HCT116 (cell line): ENCODE measurements around the gene METTL18. TPM values are rescaled to one million over a fixed set of nuclear protein-coding genes. Genes with fewer than 3 reads are reported as not detected.

Experiments used
- ATAC-seq: fragments of 200-7000 bp; cut with Tn5 transposase; 2 replicates; pipeline ENCODE4 v1.9.1; 2020; ENCODE audit warnings: mild to moderate bottlenecking, moderate library complexity
- BruUV-seq: library from RNA; stranded (reverse); fragments of 400-500 nt; replicated peaks from 2 replicates; lab custom pipeline; 2021; lab: Mats Ljungman, UMichigan
- CTCF ChIA-PET: fragments of 300-600 bp; sonication (Branson Sonifier 250); formaldehyde crosslinking; loops from one replicate; lab custom pipeline; 2021; ENCODE audit warnings: antibody characterized with exemption; lab: Charles Lee
- POLR2A ChIA-PET: fragments of 300-600, 350-600 bp; sonication (Branson Sonifier 250); formaldehyde crosslinking; loops from one replicate; lab custom pipeline; 2021; ENCODE audit warnings: antibody characterized with exemption; lab: Charles Lee
- RAD21 ChIA-PET, 2 experiments: fragments of 300-600 bp; sonication (Branson Sonifier 250); formaldehyde crosslinking; loops; one replicate each; lab custom pipeline; 2023; ENCODE audit warnings: low total read pairs in 2 of 2; ENCODE audit not compliant: uncharacterized antibody in 2 of 2, unreplicated experiment in 2 of 2, low non-redundant PET in 1 of 2; lab: Charles Lee
- DNase-seq: peaks from one replicate; pipeline ENCODE4 v3.0.0-alpha.2; 2010; ENCODE audit warnings: low read depth, low spot score
- H2AFZ ChIP-seq: fragments of 200-600 bp; shearing (Covaris generic), sonication (generic); 2 replicates; pipeline ENCODE4 v1.6.1; 2017; ENCODE audit warnings: low read depth, mixed run types, mixed read lengths, antibody characterized with exemption, low read length; ENCODE audit not compliant: poor library complexity, severe bottlenecking
- H3K27ac ChIP-seq: 2 replicates; pipeline ENCODE4 v1.5.1; 2012; ENCODE audit warnings: low read depth, low read length
- H3K27me3 ChIP-seq: fragments of 200-600 bp; sonication (generic); 2 replicates; pipeline ENCODE4 v1.6.1; 2016; ENCODE audit warnings: mixed run types, low read length, mixed read lengths; ENCODE audit not compliant: insufficient read depth
- H3K36me3 ChIP-seq, 2 experiments: fragments of 200-500 bp in 1 of 2; fragments of 200-600 bp in 1 of 2; sonication (Bioruptor generic) in 1 of 2; sonication (generic) in 1 of 2; 2 replicates each; pipeline versions ENCODE4 v1.5.1 to v1.6.1; 2014 to 2016; ENCODE audit warnings: low read length in 2 of 2, inconsistent platforms in 1 of 2, mixed read lengths in 1 of 2, mixed run types in 1 of 2; ENCODE audit not compliant: insufficient read depth in 2 of 2, control insufficient read depth in 1 of 2
- H3K4me1 ChIP-seq, 2 experiments: fragments of 200-600 bp in 1 of 2; sonication (generic) in 1 of 2; 2 replicates each; pipeline versions ENCODE4 v1.5.1 to v1.6.1; 2012 to 2017; ENCODE audit warnings: low read length in 2 of 2, inconsistent platforms in 1 of 2, mild to moderate bottlenecking in 1 of 2, mixed read lengths in 1 of 2, mixed run types in 1 of 2, moderate library complexity in 1 of 2; ENCODE audit not compliant: insufficient read depth in 2 of 2, control insufficient read depth in 1 of 2
- H3K4me2 ChIP-seq: fragments of 200-600 bp; sonication (generic); 2 replicates; pipeline ENCODE4 v1.6.1; 2017; ENCODE audit warnings: mixed run types, low read length, mixed read lengths
- H3K4me3 ChIP-seq, 2 experiments: fragments of 200-600 bp in 1 of 2; sonication (generic) in 1 of 2; replicated peaks in 1 of 2; 2 replicates each; pipeline ENCODE4 v1.5.1; 2011 to 2016; ENCODE audit warnings: low read length in 2 of 2, control low read depth in 1 of 2, low read depth in 1 of 2, mild to moderate bottlenecking in 1 of 2, mixed read lengths in 1 of 2, mixed run types in 1 of 2
- H3K79me2 ChIP-seq: fragments of 200-600 bp; sonication (generic); 2 replicates; pipeline ENCODE4 v1.6.1; 2017; ENCODE audit warnings: mild to moderate bottlenecking, mixed run types, low read length, moderate library complexity, mixed read lengths; ENCODE audit not compliant: insufficient read depth
- H3K9ac ChIP-seq: fragments of 200-600 bp; sonication (generic); 2 replicates; pipeline ENCODE4 v1.6.1; 2016; ENCODE audit warnings: low read length, mixed read lengths
- H3K9me2 ChIP-seq: fragments of 200-600 bp; sonication (generic), shearing (Covaris generic); 2 replicates; pipeline ENCODE4 v1.6.1; 2017; ENCODE audit warnings: mixed run types, mild to moderate bottlenecking, moderate library complexity; ENCODE audit not compliant: insufficient read depth
- H3K9me3 ChIP-seq, 2 experiments: fragments of 200-500 bp in 1 of 2; fragments of 200-600 bp in 1 of 2; sonication (Bioruptor generic) in 1 of 2; sonication (generic) in 1 of 2; 2 replicates each; pipeline ENCODE4 v1.6.1; 2014 to 2017; ENCODE audit warnings: low read length in 2 of 2, mixed read lengths in 2 of 2, inconsistent platforms in 1 of 2, low read depth in 1 of 2, mild to moderate bottlenecking in 1 of 2, mixed run types in 1 of 2, moderate library complexity in 1 of 2; ENCODE audit not compliant: control insufficient read depth in 1 of 2, insufficient read depth in 1 of 2
- H4K20me1 ChIP-seq: fragments of 200-600 bp; sonication (generic), shearing (Covaris generic); 2 replicates; pipeline ENCODE4 v1.6.1; 2017; ENCODE audit warnings: mixed run types, mild to moderate bottlenecking, moderate library complexity; ENCODE audit not compliant: insufficient read depth
- CEBPB ChIP-seq: IDR thresholded peaks from 2 replicates; pipeline ENCODE4 v1.6.1; 2012; ENCODE audit warnings: low read depth
- CTCF ChIP-seq, 3 experiments: fragments of 200-600 bp in 1 of 3; sonication (generic) in 1 of 3; IDR thresholded peaks in 2 of 3; conservative IDR thresholded peaks in 1 of 3; 2 replicates each; pipeline ENCODE4 v1.5.1; 2012 to 2017; ENCODE audit warnings: low read depth in 2 of 3, low read length in 2 of 3, antibody characterized with exemption in 1 of 3, borderline replicate concordance in 1 of 3, control low read depth in 1 of 3, mild to moderate bottlenecking in 1 of 3, mixed read lengths in 1 of 3, mixed run types in 1 of 3, moderate library complexity in 1 of 3; ENCODE audit not compliant: insufficient read depth in 1 of 3
- EGR1 ChIP-seq: IDR thresholded peaks from 2 replicates; pipeline ENCODE4 v1.6.1; 2012; ENCODE audit warnings: low read depth
- ELF1 ChIP-seq: IDR thresholded peaks from 2 replicates; pipeline ENCODE4 v1.6.1; 2012; ENCODE audit warnings: low read depth, borderline replicate concordance
- FOSL1 ChIP-seq: IDR thresholded peaks from 2 replicates; pipeline ENCODE4 v1.6.1; 2012; ENCODE audit warnings: low read depth
- JUND ChIP-seq: IDR thresholded peaks from 2 replicates; pipeline ENCODE4 v1.6.1; 2012
- POLR2A ChIP-seq: IDR thresholded peaks from 2 replicates; pipeline ENCODE4 v1.7.0; 2011; ENCODE audit warnings: borderline replicate concordance; ENCODE audit not compliant: insufficient read depth, insufficient read length; ENCODE audit errors: extremely low read depth
- SP1 ChIP-seq: IDR thresholded peaks from 2 replicates; pipeline ENCODE4 v1.6.1; 2012; ENCODE audit warnings: low read depth
- YY1 ChIP-seq: IDR thresholded peaks from 2 replicates; pipeline ENCODE4 v1.6.1; 2011; ENCODE audit warnings: low read length, low read depth, moderate library complexity, mild to moderate bottlenecking; ENCODE audit not compliant: insufficient replicate concordance; ENCODE audit errors: extremely low read depth
- ZFX ChIP-seq: fragments of 450-650 bp; IDR thresholded peaks from 2 replicates; pipeline ENCODE4 v1.6.1; 2017
- ZNF274 ChIP-seq: fragments of 200-500 bp; sonication (Bioruptor generic); IDR thresholded peaks from 2 replicates; pipeline ENCODE4 v1.6.1; 2014; ENCODE audit warnings: mild to moderate bottlenecking, low read depth, low read length, inconsistent platforms
- intact Hi-C: fragments of 100-400 bp; cut with micrococcal nuclease; formaldehyde crosslinking; loops from 2 replicates; pipeline ENCODE4 v1.10.0; 2022
- total RNA-seq: library from RNA; stranded (reverse); gene quantifications from one replicate; pipeline ENCODE4 v1.2.1, GENCODE V29; 2021; ENCODE audit not compliant: unreplicated experiment
- TF ChIP-seq, protein P1 (sequence below): IDR thresholded peaks from 2 replicates; pipeline ENCODE4 v1.6.1; 2012
- TF ChIP-seq, protein P2 (sequence below): IDR thresholded peaks from 2 replicates; pipeline ENCODE4 v1.6.1; 2012

Gene METTL18
- total RNA-seq, 1 experiment from 2014 or later: 7.4 TPM

DNA sequence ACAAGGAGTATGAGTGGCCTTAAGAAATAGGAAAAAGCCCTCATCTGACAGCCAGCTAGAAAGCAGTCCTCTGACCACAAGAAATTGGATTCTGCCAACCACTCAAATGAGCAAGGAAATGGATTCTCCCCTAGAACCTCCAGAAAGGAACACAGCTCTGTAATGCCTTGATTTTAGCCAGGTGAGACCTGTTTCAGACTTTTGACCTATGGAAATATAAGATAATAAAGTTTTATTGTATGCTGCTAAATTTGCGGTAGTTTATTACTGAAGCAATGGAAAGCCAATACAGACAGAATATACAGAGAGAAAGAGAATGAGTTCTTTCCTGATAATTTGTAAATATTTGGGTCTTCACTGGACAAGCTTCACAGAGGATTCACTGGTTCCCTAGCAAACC, 32.0 kb downstream of the METTL18 start:
- Histone ChIP-seq H3K27me3 (no peaks in the 10 kb centered on the region), H3K9ac (no peak overlapping the region), H3K4me1 (no peaks in the 10 kb centered on the region), H3K4me3 (no peak overlapping the region), H3K9me3 (no peaks in the 10 kb centered on the region), H3K4me2 (no peak overlapping the region), H3K9me2 (no peaks in the 10 kb centered on the region), H3K27ac (no peak overlapping the region), H3K79me2 (no peaks in the 10 kb centered on the region), H2AFZ (no peak overlapping the region), H4K20me1 (no peaks in the 10 kb centered on the region), H3K36me3 (no peaks in the 10 kb centered on the region)
- DNase-seq (no peak), ATAC-seq (no peak)
- ChIA-PET CTCF (no interaction called here), RAD21 (no interaction called here), POLR2A (no interaction called here)
- no TSS peak for BruUV-seq
- TF ChIP-seq ELF1: no peak
- TF ChIP-seq, protein P1, sequence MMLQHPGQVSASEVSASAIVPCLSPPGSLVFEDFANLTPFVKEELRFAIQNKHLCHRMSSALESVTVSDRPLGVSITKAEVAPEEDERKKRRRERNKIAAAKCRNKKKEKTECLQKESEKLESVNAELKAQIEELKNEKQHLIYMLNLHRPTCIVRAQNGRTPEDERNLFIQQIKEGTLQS: no peak
- no peak for TF ChIP-seq EGR1
- no peak for TF ChIP-seq CEBPB
- no peak for TF ChIP-seq JUND
- TF ChIP-seq POLR2A: no peak
- TF ChIP-seq SP1: no peak
- no peak for TF ChIP-seq CTCF (IDR thresholded peaks at IDR 0.05 in 2 of 3, conservative IDR thresholded peaks at IDR 0.05 in 1 of 3; ENCODE audit: borderline replicate concordance in 1 of 3, insufficient read depth in 1 of 3, low read depth in 2 of 3, low read length in 2 of 3)
- TF ChIP-seq, protein P2, sequence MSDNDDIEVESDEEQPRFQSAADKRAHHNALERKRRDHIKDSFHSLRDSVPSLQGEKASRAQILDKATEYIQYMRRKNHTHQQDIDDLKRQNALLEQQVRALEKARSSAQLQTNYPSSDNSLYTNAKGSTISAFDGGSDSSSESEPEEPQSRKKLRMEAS: no peak
- TF ChIP-seq ZFX: no peak
- no peak for TF ChIP-seq ZNF274
- no peak for TF ChIP-seq YY1
- no peak for TF ChIP-seq FOSL1
- intact Hi-C loops: no loop called here
